ENCODE measurements around the gene FAM53A.

Gene FAM53A

GRCh38 chr4:1623821-1624518, 60.1 kb downstream of the FAM53A start:
- no peak for DNase-seq (ENCODE audit: low spot score)

DNA sequence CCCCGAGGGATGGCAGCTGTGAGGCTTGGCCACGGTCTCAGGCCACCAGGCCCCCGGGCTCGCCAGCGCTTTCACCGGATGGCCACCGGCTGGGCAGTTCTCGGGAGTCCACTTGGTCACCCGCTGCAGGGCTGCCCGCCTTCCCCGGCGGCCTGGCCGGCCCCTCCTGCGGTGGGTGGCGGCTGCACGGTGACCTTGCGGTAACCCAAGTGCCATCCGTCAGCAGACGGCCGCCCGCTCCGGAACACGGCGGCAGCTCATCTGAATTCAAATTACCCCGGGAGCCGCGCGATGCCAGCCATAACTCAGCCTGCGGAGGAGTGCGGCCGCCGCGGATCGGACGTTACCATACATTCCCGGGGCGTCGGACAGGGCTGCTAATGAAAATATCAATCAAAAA, 60.7 kb downstream of the FAM53A start:
- DNase-seq (ENCODE audit: low spot score), result no peak

- DNase-seq (ENCODE audit: low spot score), result no peak
Observed at GRCh38 chr4:1622956-1623355, 61.2 kb downstream of the FAM53A start.

GRCh38 chr4:1622238-1622637, 61.9 kb downstream of the FAM53A start:
- no peak for DNase-seq (ENCODE audit: low spot score)

DNA sequence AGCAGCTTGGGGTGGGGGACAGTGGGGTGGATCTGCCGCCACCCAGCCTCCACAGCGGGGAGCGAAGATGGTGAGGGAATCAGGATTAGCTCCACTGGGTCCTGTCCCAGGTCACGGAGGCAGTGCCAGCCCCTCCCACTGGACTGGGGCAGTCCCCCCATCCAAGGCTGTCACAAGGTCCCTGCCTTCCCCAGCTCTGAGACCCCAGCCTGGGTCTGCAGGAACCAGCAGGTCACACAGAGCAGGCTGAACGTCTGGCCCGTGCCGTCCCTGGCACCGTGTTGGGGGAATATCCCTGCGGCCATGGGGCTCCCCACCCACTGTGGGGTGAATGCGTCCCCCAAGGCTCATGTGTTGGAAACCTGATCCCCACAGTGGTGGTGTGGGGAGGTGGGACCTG, 62.6 kb downstream of the FAM53A start:
- no peak for DNase-seq (ENCODE audit: low spot score)

- DNase-seq (ENCODE audit: low spot score), result no peak
Observed at GRCh38 chr4:1619151-1619672, 64.9 kb downstream of the FAM53A start.

DNA sequence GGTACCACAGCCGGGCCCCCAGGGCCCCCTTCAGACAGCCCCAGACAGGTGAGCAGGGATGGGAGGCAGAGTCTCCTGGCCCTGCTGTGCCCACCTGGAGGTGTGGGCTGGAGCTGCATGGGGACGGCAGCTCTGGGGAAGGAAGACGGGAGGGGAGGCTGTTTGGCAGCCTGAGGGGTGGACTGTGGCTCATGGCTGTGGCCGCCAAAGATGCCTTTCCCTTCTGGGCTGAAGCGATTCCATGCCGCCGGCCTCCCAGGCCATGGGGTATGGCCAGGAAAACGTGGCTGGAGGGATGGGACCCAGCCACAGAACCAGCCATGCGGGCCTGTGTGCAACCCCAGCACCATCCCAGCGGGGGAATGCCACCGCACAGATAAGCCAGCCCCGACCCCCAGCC, 65.7 kb downstream of the FAM53A start:
- no peak for DNase-seq (ENCODE audit: low spot score)

DNA sequence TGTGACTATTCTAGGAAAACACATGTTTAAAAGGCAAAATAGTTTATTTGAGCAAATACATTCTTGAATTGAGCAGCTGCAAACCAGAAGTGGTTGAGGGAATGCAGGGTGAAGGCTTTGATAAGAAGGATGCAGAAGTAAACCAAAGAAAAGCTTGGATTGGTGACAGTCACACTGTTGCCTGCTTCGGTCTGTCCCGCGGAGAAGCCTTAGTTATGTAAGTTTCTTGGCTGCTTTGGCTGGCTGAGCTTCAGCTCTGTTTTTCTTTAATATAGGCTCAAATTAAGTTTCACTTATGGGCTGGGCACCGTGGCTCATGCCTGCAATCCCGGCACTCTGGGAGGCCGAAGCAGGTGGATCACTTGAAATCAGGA, 67.6 kb downstream of the FAM53A start:
- DNase-seq (ENCODE audit: low spot score), result no peak

DNA sequence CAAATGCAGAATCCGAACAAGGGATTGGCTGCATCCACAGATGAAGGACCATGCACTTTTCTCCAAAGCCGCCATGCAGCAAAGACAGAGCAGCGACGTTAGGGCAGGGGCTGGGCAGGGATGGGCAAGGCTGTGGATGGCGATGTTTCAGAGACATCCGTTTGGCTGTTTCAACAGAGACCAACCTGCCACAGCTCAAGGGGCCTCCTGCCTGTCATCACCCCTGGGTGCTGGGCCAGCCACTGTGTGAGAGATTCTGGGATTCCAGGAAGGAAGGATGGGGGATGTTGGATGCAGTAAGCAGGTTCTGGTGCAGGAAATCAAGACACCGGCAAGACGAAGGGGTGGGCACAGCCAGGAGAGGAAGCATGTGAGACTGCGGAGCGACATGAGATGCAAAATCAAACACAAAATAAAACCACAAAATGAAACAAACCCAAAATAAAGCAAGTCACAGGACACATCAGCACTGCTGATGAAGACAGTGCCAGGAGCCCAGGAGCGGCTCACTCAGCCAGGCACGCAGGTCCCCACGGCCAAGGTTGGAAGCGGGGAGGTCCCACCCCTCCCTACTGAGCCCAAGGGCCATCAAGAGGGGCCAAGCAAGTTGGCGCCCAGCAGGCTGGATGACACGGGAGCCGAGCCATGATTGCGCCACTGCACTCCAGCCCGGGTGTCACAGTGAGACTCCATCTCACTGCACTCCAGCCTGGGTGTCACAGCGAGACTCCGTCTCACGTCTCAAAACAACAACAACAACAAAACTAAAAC, 68.1 kb downstream of the FAM53A start:
- no peak for DNase-seq (ENCODE audit: low spot score)

DNA sequence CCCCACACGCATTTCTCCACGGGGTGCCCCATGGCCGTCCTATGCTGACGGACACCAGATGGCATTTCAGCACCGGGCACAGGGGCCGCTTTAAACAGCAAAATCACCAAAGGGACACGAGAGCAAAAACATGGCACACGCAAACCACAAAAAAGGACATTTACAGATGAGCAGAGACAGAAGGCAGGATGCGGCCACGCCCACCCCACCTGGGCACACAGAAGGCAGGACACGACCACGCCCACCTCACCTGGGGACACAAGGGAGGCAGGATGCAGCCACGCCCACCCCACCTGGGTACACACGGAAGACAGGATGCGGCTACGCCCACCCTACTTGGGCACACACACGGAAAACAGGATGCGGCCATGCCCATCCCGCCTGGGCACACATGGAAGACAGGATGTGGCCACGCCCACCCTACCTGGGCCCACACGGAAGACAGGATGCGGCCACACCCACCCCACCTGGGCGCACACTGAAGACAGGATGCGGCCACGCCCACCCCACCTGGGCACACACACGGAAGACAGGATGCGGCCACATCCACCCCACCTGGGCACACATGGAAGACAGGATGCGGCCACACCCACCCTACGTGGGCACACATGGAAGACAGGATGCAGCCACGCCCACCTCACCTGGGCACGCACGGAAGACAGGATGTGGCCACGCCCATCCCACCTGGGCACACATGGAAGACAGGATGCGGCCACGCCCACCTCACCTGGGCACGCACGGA, 69.1 kb downstream of the FAM53A start:
- no peak for DNase-seq (ENCODE audit: low spot score)

DNA sequence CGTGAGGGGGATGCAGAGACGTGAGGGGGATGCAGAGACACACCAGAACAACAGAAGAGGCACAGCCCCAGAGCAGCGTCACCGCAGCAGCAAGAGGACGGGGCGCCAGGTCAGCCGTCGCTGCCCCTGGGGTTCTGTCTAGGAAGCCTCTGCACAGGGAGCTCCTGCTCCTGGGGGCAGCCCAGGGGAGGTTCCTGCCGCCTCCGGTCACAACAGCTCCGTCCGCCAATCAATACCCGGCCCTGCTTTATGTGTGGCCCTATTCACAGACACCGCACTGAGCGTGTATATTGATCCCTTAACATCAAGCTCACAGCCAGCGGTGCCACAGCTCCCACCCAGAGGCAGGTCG, 69.6 kb downstream of the FAM53A start:
- DNase-seq (ENCODE audit: low spot score), result no peak

DNA sequence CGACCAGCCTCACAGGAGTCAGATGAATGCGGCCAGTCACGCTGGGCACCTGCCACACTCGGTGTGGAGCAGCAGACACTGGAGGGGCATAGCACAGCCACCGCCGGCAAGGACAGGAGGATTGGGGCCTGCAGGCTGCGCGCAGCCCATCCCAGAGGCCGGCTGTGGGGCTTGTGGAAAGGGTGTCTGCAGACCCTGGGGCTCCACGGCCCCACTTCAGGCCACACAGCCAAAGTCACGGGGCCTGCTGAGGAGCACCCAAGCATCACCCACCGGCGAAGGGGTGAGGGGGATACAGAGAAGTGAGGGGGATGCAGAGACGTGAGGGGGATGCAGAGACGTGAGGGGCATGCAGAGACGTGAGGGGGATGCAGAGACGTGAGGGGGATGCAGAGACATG, 70.1 kb downstream of the FAM53A start:
- DNase-seq (ENCODE audit: low spot score), result no peak

DNA sequence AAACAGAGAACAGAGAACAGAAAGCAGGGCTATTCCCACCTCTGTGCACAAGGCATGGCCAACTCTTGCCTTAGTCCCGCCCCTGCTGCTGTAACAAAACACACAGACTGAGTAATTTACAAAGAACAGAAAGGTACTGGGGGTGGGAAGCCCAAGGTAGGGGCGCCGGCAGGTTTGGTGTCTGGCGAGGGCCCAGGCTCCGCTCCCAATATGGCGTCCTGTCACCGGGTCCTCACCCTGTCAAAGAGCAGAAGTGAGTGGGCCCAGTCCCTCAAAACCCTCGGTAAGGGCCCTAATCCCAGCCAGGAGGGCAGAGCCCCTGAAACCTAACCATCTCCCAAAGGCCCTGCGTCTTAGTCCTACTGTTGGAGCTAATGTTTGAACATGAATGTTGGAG, 71.0 kb downstream of the FAM53A start:
- DNase-seq (ENCODE audit: low spot score), result no peak

- no peak for DNase-seq (ENCODE audit: low spot score)
Observed at GRCh38 chr4:1612278-1613098, 71.6 kb downstream of the FAM53A start.

- no peak for DNase-seq (ENCODE audit: low spot score)
Observed at GRCh38 chr4:1611501-1611870, 72.6 kb downstream of the FAM53A start.

DNA sequence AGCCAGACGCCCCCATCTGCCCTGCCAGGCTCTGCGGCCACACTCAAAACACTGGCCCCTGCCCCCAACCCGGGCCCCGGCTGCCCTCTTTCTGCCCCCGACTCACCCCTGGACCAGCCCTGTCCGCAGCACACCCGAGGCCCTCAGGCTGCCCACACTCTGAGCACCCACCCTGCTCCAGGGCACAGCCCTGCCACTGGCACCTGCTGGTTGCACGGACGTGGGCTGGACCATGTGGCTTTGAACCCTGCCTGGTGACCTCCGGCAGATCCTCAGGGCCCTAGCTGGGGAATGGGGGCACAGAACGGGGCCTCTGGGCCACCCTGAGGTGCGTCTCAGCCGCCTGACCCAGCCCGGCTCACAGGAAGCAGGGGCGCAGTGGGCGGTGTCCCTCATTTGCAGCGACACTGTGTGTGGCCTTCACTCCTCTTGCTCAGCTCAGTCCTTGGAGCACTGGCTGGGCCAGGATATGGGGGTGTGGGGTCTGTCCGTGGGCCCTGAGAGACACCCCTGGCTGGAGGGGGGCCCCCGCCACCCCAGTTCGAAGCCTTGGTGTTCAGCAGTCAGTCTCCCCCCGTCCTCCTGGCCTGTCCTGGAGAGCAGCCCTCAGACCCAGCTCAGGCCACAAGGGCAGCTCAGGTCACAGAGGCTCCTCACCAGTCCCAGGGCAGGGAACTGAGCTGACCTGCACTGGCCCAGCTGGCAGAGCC, 73.2 kb downstream of the FAM53A start:
- DNase-seq (ENCODE audit: low spot score), result no peak

GRCh38 chr4:1609901-1610790, 74.0 kb downstream of the FAM53A start:
- DNase-seq (ENCODE audit: low spot score), result no peak

DNA sequence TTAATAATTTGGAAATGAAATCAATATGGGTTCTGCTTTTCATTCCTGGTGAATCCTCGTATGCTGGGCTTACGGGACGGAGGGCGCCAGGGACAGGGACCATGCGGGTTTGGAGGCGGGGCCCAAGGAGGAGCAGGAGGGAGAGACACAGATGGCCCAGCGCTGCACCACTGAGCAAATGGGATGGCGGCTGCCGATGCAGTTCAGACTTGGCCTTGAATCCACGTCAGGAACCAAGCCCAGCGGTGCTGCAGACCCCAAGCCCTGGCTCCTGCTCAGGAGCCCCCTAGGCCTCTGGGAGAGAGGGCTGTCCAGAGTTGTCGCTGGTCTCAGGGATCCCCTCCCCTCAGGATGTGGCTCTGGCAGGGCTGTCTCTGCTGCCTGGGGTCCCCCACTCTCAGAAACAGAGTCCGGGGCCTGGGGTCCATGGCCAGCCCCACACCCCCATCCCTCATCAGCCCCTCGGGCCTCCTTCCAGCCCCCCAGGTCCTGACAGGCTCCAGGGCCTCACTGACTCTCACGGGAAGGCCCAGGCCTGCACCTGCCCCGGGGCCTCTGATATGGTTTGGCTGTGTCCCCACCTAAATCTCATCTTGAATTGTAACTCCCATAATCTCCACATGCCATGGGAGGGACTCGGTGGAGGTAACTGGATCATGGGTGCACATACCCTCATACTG, 75.2 kb downstream of the FAM53A start:
- DNase-seq (ENCODE audit: low spot score), result no peak

- DNase-seq (ENCODE audit: low spot score), result no peak
Observed at GRCh38 chr4:1608196-1608820, 75.8 kb downstream of the FAM53A start.

Measured in AG08396 (cell line).